ENCODE results near the gene SULT1B1.

DNA sequence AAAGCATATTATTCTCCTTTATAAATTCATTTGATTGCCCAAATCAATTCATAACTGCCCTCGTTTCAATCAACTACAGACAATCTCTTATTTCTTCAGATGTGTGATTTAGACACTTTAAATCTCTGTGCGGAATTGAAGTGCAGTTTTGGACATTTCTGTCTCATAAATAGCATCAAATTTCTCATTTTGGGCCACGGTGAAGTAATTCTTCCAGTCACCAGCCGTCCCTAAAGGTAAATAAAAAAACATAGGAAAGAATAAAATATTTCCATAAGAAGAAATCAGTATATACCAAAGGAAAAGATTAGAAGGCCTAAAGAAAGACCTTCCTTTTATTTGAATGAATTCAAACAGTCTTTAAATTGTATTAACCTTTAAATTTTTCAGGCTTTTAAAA is 33.4 kb downstream of the SULT1B1 start:
- no peak for TF ChIP-seq POLR2AphosphoS5 (IDR thresholded peaks at IDR 0.05)
- TF ChIP-seq, protein P1, sequence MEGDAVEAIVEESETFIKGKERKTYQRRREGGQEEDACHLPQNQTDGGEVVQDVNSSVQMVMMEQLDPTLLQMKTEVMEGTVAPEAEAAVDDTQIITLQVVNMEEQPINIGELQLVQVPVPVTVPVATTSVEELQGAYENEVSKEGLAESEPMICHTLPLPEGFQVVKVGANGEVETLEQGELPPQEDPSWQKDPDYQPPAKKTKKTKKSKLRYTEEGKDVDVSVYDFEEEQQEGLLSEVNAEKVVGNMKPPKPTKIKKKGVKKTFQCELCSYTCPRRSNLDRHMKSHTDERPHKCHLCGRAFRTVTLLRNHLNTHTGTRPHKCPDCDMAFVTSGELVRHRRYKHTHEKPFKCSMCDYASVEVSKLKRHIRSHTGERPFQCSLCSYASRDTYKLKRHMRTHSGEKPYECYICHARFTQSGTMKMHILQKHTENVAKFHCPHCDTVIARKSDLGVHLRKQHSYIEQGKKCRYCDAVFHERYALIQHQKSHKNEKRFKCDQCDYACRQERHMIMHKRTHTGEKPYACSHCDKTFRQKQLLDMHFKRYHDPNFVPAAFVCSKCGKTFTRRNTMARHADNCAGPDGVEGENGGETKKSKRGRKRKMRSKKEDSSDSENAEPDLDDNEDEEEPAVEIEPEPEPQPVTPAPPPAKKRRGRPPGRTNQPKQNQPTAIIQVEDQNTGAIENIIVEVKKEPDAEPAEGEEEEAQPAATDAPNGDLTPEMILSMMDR (IDR thresholded peaks at IDR 0.05) = no peak

Data from breast epithelium (tissue), 3 donors.